GM19238 (cell line): ENCODE results near the gene OTULINL.

ENCODE experiments used
- DNase-seq: peaks from one replicate; pipeline ENCODE4 v3.0.0; 2011; ENCODE audit warnings: low spot score; ENCODE audit not compliant: insufficient read length

Gene OTULINL

DNA sequence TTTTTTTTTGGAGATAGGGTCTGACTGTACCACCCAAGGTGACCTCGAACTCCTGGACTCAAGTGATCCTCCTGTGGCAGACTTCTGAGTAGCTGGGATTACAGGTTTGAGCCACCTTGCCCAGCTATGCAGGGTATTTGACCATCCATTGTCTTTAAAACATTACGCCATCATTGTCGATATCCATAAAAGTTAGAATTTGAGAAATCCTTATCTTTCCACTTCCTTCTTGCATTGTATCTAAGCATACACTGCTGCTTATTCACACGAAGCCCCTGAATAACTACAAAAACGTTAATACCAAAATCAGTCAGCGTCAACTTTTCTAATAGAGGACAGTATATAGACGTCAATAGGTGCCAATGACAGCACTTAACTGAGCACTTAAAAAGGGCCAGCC is 5.4 kb upstream of the OTULINL start:
- no peak for DNase-seq

DNA sequence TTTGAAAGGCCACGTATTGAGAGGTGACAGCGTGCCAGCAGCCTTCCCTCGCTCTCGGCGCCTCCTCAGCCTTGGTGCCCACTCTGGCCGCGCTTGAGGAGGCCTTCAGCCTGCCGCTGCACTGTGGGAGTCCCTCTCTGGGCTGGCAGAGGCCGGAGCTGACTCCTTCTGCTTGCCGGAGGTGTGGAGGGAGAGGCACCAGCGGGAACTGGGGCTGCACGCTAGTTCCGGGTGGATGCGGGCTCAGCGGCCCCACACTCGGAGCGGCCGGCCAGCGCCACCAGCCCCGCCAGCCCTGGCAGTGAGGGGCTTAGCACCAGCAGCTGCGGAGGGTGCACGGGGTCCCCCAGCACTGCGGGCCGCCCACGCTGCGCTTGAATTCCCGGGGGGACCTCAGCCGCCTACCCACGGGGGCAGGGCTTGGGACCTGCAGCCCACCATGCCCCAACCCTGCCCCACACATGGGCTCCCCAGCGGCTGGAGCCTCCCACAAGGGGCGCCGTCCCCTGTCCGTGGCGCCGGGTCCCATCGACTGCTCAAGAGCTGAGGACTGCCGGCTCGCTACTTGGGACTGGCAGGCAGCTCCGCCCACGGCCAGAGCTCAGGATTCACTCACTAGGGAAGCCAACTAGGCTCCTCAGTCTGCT is 4.4 kb upstream of the OTULINL start:
- no peak for DNase-seq

GRCh38 chr5:14577971-14578370 is 3.6 kb upstream of the OTULINL start:
- DNase-seq, result no peak

DNA sequence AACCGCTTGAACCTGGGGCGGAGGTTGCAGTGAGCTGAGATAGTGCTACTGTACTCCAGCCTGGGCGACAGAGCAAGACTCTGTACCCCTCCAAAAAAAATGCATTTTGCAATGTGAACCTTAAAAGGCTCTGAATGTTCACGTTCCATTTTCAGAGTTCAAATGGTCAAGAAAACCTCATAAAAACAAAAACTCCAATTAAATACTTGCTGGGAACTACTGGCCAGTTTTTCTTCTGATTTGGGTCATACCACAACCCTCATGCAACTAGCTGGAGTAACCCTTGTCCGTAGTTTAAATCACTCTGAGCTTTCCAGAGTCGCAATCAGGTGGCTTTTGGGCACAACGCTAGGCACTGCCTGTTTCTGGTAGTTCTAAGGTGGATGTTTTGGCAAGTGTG is 2.3 kb upstream of the OTULINL start:
- no peak for DNase-seq

GRCh38 chr5:14579731-14580397 is 1.7 kb upstream of the OTULINL start:
- no peak for DNase-seq

DNA sequence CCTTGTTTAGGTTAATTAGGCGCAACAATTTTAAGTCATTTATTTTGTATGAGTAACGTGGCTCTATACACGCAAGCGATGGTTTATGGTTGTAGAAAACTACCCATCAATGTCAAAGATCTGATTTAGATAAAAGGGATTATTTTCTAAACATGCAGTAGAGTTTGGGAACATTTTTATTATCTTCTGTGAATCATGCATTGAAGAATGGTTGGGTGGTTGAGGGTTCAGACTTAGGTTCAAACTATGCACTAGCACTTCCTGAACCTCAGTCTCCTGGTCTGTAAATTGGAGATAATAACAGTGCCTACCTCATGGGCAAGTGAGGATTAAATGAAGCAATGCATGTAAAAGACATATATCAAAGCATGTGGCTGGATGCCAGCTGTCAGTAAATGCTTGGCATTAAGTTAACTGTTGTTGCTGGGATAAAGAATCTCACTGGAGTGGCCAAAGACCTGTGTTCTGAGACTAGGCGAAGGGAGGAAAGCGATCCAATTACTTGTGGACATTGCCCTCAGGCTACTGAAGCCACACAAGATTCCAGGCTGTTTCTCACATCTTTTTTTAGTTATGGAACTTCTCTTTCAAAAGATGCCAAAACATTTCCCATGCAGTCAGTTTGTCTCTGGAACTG is 1.1 kb upstream of the OTULINL start:
- DNase-seq, result no peak

GRCh38 chr5:14581891-14582796 is 552 bp downstream of the OTULINL start:
- no peak for DNase-seq

GRCh38 chr5:14582797-14583137 is 1.2 kb downstream of the OTULINL start:
- no peak for DNase-seq

- no peak for DNase-seq
Observed at GRCh38 chr5:14584848-14585247, 3.3 kb downstream of the OTULINL start.

DNA sequence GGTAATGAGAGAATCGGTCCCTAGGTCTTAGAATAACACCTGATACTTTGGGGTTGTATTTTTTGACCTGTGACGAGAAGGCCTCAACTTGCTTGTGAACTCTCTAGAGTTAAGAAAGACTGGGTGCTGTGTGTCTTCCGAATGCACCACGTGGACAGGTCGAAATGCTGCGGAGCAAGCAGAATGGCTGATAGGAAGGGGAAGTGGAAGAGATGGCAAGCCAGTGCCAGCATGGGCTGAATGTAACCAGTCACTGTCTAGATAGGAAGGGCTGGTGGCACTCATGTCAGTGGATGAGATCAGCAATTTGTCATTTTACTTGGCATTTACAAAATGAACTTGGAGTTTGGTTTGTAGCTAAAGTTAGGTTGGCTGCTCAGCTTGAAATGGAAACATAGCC is 5.6 kb downstream of the OTULINL start:
- DNase-seq, result no peak

GRCh38 chr5:14588145-14588544 is 6.6 kb downstream of the OTULINL start:
- DNase-seq, result no peak

DNA sequence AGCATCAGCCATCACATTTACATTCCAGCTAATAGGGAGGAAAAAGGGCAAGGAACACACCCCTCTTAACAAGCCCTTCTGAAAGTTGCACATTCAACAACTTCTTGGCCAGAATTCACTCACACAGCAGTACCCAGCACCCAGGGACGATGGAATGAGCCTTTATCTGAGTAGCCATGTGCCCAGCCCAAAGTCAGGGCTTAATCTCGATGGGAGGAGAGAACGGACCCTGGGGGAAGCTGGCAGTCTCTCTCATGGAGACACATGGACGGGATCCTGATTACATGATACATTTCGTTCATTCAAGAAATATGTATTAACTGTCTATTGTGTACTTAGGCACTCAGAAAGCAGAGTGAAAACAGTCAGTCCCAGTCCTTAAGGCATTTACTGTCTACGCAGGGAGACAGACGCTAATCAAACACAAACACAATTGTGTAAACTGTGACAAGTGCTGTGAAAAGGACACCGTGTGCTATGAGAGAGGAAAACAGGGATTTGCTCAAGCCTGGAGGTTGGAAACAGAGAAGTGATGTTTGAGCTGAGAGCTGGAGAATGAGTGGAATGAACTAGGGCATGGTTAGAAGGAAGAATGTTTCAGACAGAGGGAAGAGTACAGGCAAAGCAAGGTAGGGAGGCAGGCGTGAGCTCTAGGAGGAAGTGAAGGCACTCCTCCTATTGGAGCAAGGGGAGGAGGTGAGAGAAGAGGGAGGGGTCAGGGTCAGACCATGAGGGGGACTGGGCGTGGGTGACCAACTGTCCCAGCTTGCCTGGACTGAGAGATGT is 7.4 kb downstream of the OTULINL start:
- no peak for DNase-seq

- no peak for DNase-seq
Observed at GRCh38 chr5:14590949-14591348, 9.4 kb downstream of the OTULINL start.

- DNase-seq, result no peak
Observed at GRCh38 chr5:14591548-14591947, 10.0 kb downstream of the OTULINL start.

DNA sequence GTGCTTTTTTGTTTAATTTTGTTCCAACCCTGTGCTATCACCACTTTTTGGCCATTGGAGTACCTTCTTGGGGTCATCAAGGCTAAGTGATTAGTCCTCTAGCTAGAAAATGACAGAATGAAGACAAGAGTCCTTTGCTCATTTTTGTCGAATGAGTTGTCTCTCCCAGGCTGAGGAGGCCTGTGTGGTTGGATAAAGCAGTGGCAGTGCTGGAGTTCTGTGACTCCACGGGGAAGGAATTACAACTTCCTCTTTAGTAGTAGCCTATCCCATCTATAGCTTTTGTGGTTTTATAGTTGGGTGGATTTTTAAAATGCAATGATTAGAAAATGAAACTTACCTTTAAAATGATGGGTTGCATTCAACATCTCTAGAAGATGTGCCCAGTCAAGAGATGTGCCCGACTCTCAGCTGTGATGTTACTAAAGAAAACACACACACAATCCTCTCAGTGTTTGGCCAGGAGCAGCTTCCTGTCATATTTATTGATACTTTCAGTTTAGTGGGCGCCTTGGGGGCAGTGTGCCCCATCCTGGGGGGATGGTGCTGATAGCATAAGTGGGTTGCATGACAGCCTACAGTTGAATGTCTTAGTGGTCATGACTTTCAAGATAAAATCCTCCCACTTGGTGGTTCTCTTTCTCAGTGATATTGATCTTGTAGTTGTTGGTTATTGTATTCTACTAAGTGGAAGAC is 11.9 kb downstream of the OTULINL start:
- no peak for DNase-seq

DNA sequence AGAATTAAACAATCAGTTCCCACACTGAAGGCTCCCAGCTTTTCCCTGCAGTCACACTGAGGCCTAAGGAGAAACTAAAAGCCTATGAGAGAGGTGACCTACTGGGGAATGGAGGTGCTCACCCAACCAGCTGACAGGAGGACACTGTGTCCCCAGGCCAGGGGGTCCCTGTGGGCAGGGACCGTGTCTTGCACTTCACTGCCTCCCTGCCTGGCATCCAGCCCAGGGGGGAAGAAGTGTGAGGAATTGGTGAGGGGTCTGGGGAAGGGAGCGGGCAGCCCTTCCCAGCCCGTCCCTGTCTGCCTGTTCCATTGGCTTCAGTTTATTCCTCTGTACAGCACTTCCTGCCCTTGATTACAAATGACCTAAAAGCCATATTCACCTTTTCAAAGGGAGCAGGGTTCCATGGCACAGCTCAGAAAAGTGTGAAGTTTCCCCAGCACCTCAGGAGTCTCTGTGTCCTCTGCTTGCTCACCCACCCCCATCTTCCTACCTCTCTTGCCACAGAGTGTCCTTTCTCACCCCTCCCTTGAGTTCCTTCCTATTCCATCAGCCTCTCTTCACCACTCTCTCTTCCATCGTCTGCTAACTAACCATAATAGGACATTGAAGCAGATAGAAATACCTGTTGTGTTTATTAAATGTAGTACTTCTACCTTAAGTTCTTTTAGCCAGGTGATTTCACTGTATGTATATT is 12.9 kb downstream of the OTULINL start:
- DNase-seq, result no peak

DNA sequence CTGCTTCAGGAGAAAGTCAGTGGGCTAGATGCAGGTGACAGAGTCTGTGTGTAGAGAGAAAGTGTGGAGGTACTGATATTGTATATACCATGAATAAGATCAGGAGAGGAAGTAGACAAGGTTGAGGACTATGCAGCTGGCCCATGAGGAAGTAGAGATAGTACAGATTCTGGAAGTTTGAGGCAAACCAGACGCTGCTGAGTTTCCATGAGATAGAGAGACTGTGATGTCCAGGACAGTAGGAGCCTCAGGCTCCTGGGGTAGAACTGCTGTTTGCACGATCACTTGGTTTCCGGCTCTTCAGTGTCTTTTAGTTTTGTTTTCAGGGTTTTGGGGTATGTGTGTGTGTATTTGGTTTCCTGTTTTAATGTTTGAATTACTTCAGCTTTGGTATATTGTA is 13.6 kb downstream of the OTULINL start:
- DNase-seq, result peak; percentile 41

DNA sequence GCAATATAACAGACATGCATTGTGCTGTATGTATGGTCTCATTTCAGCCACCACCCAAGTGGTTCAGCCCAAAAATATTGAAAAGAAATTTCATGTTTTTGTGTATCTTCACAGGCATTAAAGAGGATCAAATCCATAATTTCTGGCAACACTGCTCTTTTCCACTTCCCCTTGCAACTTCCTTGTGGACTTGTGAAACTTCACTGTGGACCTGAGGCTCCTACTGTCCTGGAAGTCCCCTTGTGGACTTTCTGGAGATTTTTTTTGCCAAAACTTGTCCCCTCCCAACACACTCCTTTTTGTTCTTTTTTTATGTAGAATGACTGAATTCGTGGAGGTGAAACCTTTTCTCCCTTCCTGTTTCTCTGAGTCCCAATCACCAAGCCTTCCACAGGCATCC is 14.3 kb downstream of the OTULINL start:
- DNase-seq, result no peak

DNA sequence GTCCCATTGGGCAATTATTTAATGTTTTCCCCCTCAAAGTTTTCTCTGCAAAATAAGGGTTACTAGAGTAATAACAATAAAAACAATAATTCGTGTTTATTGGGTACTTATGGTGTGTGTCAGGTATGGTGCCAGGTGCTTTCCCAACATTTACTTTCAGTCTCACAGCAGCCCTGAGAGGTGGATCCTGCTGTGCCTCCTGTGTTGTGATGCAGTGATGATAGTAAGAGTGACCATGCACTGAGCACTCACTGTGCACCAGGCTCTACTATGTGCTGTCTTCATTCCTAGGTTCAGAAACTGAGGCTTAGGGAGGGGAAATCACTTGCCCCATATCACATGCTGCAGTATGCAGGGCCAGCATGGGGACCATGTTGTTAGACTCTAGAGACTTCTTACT is 15.5 kb downstream of the OTULINL start:
- no peak for DNase-seq

DNA sequence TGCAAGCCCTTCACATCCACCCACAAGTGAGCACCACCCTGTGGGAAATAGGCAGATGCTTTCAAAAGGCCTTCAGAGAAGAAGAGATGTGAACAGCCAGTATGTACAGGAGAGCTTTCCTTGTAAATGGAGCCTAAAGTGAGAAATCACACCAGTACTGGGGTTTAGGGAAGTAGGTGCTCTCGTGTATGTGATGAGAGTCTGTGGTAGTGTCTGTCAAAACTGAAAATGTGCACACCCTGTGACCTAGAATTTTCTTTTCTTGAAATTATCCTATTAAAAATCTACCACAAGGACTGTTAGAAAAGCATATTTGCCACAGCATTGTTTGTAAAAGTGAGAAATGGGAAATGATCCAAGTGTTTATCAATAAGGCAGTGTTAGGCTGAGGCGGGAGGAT is 16.6 kb downstream of the OTULINL start:
- DNase-seq, result no peak
